AG10803 (cell line): Measurements from ENCODE around the gene GNB1.

Experiments used
- DNase-seq: peaks from one replicate; pipeline ENCODE4 v3.0.0; 2010; ENCODE audit warnings: low read depth
- H3K4me3 ChIP-seq: 2 replicates; pipeline ENCODE4 v1.5.1; 2011; ENCODE audit warnings: mild to moderate bottlenecking, low read length, control low read depth
- TF ChIP-seq, protein P1 (sequence below): conservative IDR thresholded peaks from 2 replicates; pipeline ENCODE4 v1.5.1; 2011; ENCODE audit warnings: mild to moderate bottlenecking, low read length, control low read depth, inconsistent platforms

Gene GNB1

DNA sequence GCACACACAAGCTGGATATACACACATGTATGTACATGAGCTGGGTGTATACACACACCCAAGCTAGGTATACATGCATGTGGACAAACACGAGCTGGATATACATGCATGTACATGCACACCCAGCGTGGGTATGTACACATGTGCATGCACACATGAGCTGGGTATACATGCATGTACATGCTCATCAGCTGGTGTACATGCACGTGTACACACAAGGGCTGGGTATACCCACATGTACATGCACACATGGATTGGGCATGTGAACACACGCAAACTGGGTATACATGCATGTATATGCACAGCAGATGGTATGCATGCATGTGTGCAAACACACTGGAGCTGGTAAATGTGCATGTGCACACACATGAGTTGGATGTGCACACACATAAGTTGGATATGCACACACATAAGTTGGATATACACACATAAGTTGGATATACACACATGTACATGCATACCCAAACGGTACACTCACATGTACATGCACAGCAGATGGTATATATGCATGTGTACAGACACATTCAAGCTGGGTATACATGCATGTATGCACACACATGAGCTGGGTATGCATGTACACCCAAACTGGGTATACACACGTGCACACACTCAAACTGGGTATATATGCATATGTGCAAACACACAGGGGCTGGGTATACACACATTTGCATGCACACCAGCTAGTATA is 7.5 kb upstream of the GNB1 start:
- TF ChIP-seq, protein P1, sequence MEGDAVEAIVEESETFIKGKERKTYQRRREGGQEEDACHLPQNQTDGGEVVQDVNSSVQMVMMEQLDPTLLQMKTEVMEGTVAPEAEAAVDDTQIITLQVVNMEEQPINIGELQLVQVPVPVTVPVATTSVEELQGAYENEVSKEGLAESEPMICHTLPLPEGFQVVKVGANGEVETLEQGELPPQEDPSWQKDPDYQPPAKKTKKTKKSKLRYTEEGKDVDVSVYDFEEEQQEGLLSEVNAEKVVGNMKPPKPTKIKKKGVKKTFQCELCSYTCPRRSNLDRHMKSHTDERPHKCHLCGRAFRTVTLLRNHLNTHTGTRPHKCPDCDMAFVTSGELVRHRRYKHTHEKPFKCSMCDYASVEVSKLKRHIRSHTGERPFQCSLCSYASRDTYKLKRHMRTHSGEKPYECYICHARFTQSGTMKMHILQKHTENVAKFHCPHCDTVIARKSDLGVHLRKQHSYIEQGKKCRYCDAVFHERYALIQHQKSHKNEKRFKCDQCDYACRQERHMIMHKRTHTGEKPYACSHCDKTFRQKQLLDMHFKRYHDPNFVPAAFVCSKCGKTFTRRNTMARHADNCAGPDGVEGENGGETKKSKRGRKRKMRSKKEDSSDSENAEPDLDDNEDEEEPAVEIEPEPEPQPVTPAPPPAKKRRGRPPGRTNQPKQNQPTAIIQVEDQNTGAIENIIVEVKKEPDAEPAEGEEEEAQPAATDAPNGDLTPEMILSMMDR, result no peak
- no peak overlapping the region for H3K4me3 ChIP-seq
- no peak for DNase-seq

- TF ChIP-seq, protein P1, result no peak
- no peak overlapping the region for H3K4me3 ChIP-seq
- DNase-seq, result no peak
Observed at GRCh38 chr1:1895456-1896336, 4.8 kb upstream of the GNB1 start.

GRCh38 chr1:1895060-1895418 is 4.2 kb upstream of the GNB1 start:
- TF ChIP-seq, protein P1, result no peak
- no peak overlapping the region for H3K4me3 ChIP-seq
- DNase-seq, result no peak

- TF ChIP-seq, protein P1, result no peak
- no peak for DNase-seq
- H3K4me3 ChIP-seq, result no peak overlapping the region
Observed at GRCh38 chr1:1894354-1895059, 3.6 kb upstream of the GNB1 start.

GRCh38 chr1:1893997-1894353 is 3.1 kb upstream of the GNB1 start:
- TF ChIP-seq, protein P1, result no peak

GRCh38 chr1:1893291-1893985 is 2.6 kb upstream of the GNB1 start:
- TF ChIP-seq, protein P1, result no peak
- H3K4me3 ChIP-seq, result no peak overlapping the region
- DNase-seq, result no peak

More at GRCh38 chr1:1893997-1894353, 3.1 kb upstream of the GNB1 start:
- H3K4me3 ChIP-seq, result no peak overlapping the region
- no peak for DNase-seq
